PC-9 (cell line): ENCODE data around the gene FASTK. TPM values are rescaled to one million over a fixed set of nuclear protein-coding genes. Genes with fewer than 3 reads are reported as not detected.

ENCODE experiments used
- BruUV-seq: library from RNA; stranded (reverse); fragments of 400-500 nt; replicated peaks from 2 replicates; lab custom pipeline; 2021; lab: Mats Ljungman, UMichigan
- CTCF ChIA-PET: fragments of 300-600 bp; sonication (Branson Sonifier 250); formaldehyde crosslinking; loops from one replicate; lab custom pipeline; 2022; ENCODE audit warnings: antibody characterized with exemption; lab: Charles Lee
- POLR2A ChIA-PET: fragments of 300-600 bp; sonication (Branson Sonifier 250); formaldehyde crosslinking; loops from one replicate; lab custom pipeline; 2022; ENCODE audit warnings: antibody characterized with exemption; ENCODE audit not compliant: unreplicated experiment; lab: Charles Lee
- DNase-seq, 2 experiments: peaks; one replicate each; pipeline versions ENCODE4 v3.0.0 to v3.0.0-alpha.2; 2015 to 2022; ENCODE audit warnings: mixed read lengths in 1 of 2
- H2AFZ ChIP-seq: fragments of 200-600 bp; sonication (generic); 2 replicates; pipeline ENCODE4 v1.8.1; 2017; ENCODE audit warnings: antibody characterized with exemption
- H3F3A ChIP-seq: fragments of 200-600 bp; sonication (generic); 2 replicates; pipeline ENCODE4 v1.8.1; 2017; ENCODE audit warnings: antibody characterized with exemption, mild to moderate bottlenecking, low read depth; ENCODE audit not compliant: insufficient read depth
- H3K27ac ChIP-seq: fragments of 200-600 bp; sonication (generic); 2 replicates; pipeline ENCODE4 v1.6.1; 2016; ENCODE audit warnings: mixed run types
- H3K27me3 ChIP-seq: fragments of 200-600 bp; sonication (generic); 2 replicates; pipeline ENCODE4 v1.6.1; 2016; ENCODE audit warnings: low read depth, mixed run types; ENCODE audit not compliant: insufficient read depth
- H3K36me3 ChIP-seq: fragments of 200-600 bp; sonication (generic); 2 replicates; pipeline ENCODE4 v1.6.1; 2016; ENCODE audit warnings: low read depth, mixed run types
- H3K4me1 ChIP-seq: fragments of 200-600 bp; sonication (generic); replicated peaks from 2 replicates; pipeline ENCODE4 v1.6.1; 2016; ENCODE audit warnings: mixed run types; ENCODE audit not compliant: insufficient read depth
- H3K4me2 ChIP-seq: fragments of 200-600 bp; sonication (generic); 2 replicates; pipeline ENCODE4 v1.6.1; 2017; ENCODE audit warnings: mixed run types
- H3K4me3 ChIP-seq: fragments of 200-600 bp; sonication (generic); 2 replicates; pipeline ENCODE4 v1.6.1; 2016; ENCODE audit warnings: mixed run types
- H3K79me2 ChIP-seq: fragments of 200-600 bp; sonication (generic); 2 replicates; pipeline ENCODE4 v1.6.1; 2017; ENCODE audit warnings: low read depth, mixed run types
- H3K9me2 ChIP-seq: fragments of 200-600 bp; sonication (generic); 2 replicates; pipeline ENCODE4 v1.8.1; 2017; ENCODE audit warnings: mild to moderate bottlenecking; ENCODE audit not compliant: insufficient read depth
- H3K9me3 ChIP-seq: fragments of 200-600 bp; sonication (generic); 2 replicates; pipeline ENCODE4 v1.8.1; 2016; ENCODE audit warnings: low read depth; ENCODE audit not compliant: insufficient read depth
- H4K20me1 ChIP-seq: fragments of 200-600 bp; sonication (generic); 2 replicates; pipeline ENCODE4 v1.8.1; 2017; ENCODE audit not compliant: insufficient read depth
- CTCF ChIP-seq: fragments of 200-600 bp; sonication (generic); conservative IDR thresholded peaks from 2 replicates; pipeline ENCODE4 v1.6.1; 2017; ENCODE audit warnings: mixed run types, antibody characterized with exemption, mild to moderate bottlenecking, moderate library complexity
- EZH2 ChIP-seq: fragments of 200-600 bp; sonication (generic); IDR thresholded peaks from 2 replicates; pipeline ENCODE4 v1.8.0; 2017; ENCODE audit warnings: antibody characterized with exemption, low read depth
- intact Hi-C: fragments of 100-400 bp; cut with micrococcal nuclease; formaldehyde crosslinking; loops from one replicate; pipeline ENCODE4 v1.10.0; 2022; ENCODE audit not compliant: unreplicated experiment
- total RNA-seq: library from RNA; stranded (reverse); gene quantifications from 2 replicates; pipeline ENCODE4 v1.2.3, GENCODE V29; 2021

The FASTK gene
- total RNA-seq, 1 experiment from 2014 or later, result 104 TPM

- H3K79me2 ChIP-seq, result peaks cover 43% of the 10 kb centered on the region
- no peaks in the 10 kb centered on the region for H3K36me3 ChIP-seq
- intact Hi-C loops, result loop anchor here (1.0 kb wide), 1 partner anchor 20 kb away; the partner anchor contains the start of gene FASTK
- H3K9me2 ChIP-seq, result no peaks in the 10 kb centered on the region
- TSS peak; percentile 23 for BruUV-seq
- peak overlapping the region; percentile 93 for H3K4me2 ChIP-seq
- H3F3A ChIP-seq, result peaks cover 47% of the 10 kb centered on the region; the same call in 1 of the 2 replicates
- H3K27ac ChIP-seq, result no peak overlapping the region
- no peaks in the 10 kb centered on the region for H3K27me3 ChIP-seq
- ChIA-PET CTCF (interaction anchor here (0.7 kb wide), 1 partner anchor 24 kb away, joined by 3 read pairs; no protein-coding TSS in a partner anchor), POLR2A (interaction anchor here (0.6 to 0.7 kb wide), 4 partner anchors 8 to 249 kb away, joined by 4 to 25 read pairs (median 7); partner anchors contain the start of genes ABCB8 and ATG9B)
- TF ChIP-seq EZH2 (no peak), CTCF (no peak)
- H3K9me3 ChIP-seq, result no peaks in the 10 kb centered on the region
- peak in 1 of 2 experiments; percentile 71 for DNase-seq
- H4K20me1 ChIP-seq, result peaks cover 20% of the 10 kb centered on the region
- peak overlapping the region; percentile 82 for H3K4me3 ChIP-seq
- peak overlapping the region; percentile 79 for H2AFZ ChIP-seq
- H3K4me1 ChIP-seq, result peaks cover 50% of the 10 kb centered on the region
Measured at GRCh38 chr7:151060416-151061212, 20.0 kb downstream of the FASTK start.

GRCh38 chr7:151060113-151060415 is 20.5 kb downstream of the FASTK start:
- no TSS peak for BruUV-seq
- Histone ChIP-seq H3K27ac (no peak overlapping the region), H3F3A (peaks cover 50% of the 10 kb centered on the region; the same call in 1 of the 2 replicates), H3K79me2 (peaks cover 43% of the 10 kb centered on the region), H3K9me2 (no peaks in the 10 kb centered on the region), H3K36me3 (no peaks in the 10 kb centered on the region), H4K20me1 (peaks cover 15% of the 10 kb centered on the region), H3K4me3 (peak overlapping the region; percentile 82), H2AFZ (peak overlapping the region; percentile 79), H3K9me3 (no peaks in the 10 kb centered on the region), H3K4me1 (peaks cover 50% of the 10 kb centered on the region), H3K4me2 (peak overlapping the region; percentile 93), H3K27me3 (no peaks in the 10 kb centered on the region)
- DNase-seq, result no peak
- CTCF ChIA-PET, result interaction anchor here (0.7 kb wide), 1 partner anchor 24 kb away, joined by 3 read pairs; no protein-coding TSS in a partner anchor
- intact Hi-C loops, result loop anchor here (1.0 kb wide), 1 partner anchor 20 kb away; the partner anchor contains the start of gene FASTK
- no peak for TF ChIP-seq EZH2
- TF ChIP-seq CTCF, result peak; percentile 42; the same call in 1 of the 2 replicates
- POLR2A ChIA-PET, result no interaction called here

- no TSS peak for BruUV-seq
- Histone ChIP-seq H3K9me3 (no peaks in the 10 kb centered on the region), H3K4me1 (peaks cover 50% of the 10 kb centered on the region), H4K20me1 (peaks cover 9% of the 10 kb centered on the region), H2AFZ (peak within 1 kb of the TSS; percentile 79), H3K27me3 (no peaks in the 10 kb centered on the region), H3K4me3 (peak within 1 kb of the TSS; percentile 82), H3K36me3 (no peaks in the 10 kb centered on the region), H3K27ac (peak within 1 kb of the TSS; percentile 41), H3K79me2 (peaks cover 38% of the 10 kb centered on the region), H3F3A (peaks cover 50% of the 10 kb centered on the region; the same call in 1 of the 2 replicates), H3K4me2 (peak within 1 kb of the TSS; percentile 93), H3K9me2 (no peaks in the 10 kb centered on the region)
- DNase-seq, result peak in 1 of 2 experiments; percentile 87
- POLR2A ChIA-PET, result no interaction called here
- TF ChIP-seq CTCF (peak; percentile 78), EZH2 (no peak)
- CTCF ChIA-PET, result interaction anchor here (0.7 kb wide), 1 partner anchor 25 kb away, joined by 3 read pairs; no protein-coding TSS in a partner anchor
- intact Hi-C loops, result loop anchor here (1.0 kb wide), 1 partner anchor 21 kb away; the partner anchor contains the start of gene FASTK
Measured at GRCh38 chr7:151059367-151060112, 21.1 kb downstream of the FASTK start, which contains the start of gene SLC4A2. SLC4A2 (plus strand) TSS chr7:151059589; CDS start chr7:151061988, 2,399 bp downstream.
